Thymus (tissue), 11 donors: ENCODE data around the gene HLCS. TPM values are rescaled to one million over a fixed set of nuclear protein-coding genes. Genes with fewer than 3 reads are reported as not detected.

Experiments used
- DNase-seq, 9 donors: peaks; one replicate each; pipeline ENCODE4 v3.0.0-alpha.2; 2013; ENCODE audit warnings: low spot score in 9 of 9, low read depth in 6 of 9, missing footprints in 1 of 9
- H3K27ac ChIP-seq, 2 donors: one replicate each; pipeline ENCODE4 v1.5.1; 2013; ENCODE audit warnings: control low read depth in 1 of 2, low read depth in 1 of 2, low read length in 1 of 2, mild to moderate bottlenecking in 1 of 2, moderate library complexity in 1 of 2
- H3K27me3 ChIP-seq, 2 donors: one replicate each; pipeline ENCODE4 v1.5.1; 2013; ENCODE audit warnings: low read length in 1 of 2; ENCODE audit not compliant: control insufficient read depth in 2 of 2, insufficient read depth in 1 of 2
- H3K36me3 ChIP-seq, 2 donors: one replicate each; pipeline ENCODE4 v1.5.1; 2013; ENCODE audit warnings: low read length in 1 of 2, mild to moderate bottlenecking in 1 of 2, moderate library complexity in 1 of 2; ENCODE audit not compliant: control insufficient read depth in 2 of 2, insufficient read depth in 2 of 2
- H3K4me1 ChIP-seq, 2 donors: one replicate each; pipeline ENCODE4 v1.5.1; 2013; ENCODE audit warnings: low read length in 2 of 2; ENCODE audit not compliant: control insufficient read depth in 2 of 2, insufficient read depth in 2 of 2
- H3K4me3 ChIP-seq, 2 donors: one replicate each; pipeline ENCODE4 v1.5.1; 2013; ENCODE audit warnings: low read length in 2 of 2, control low read depth in 1 of 2, mild to moderate bottlenecking in 1 of 2
- H3K9me3 ChIP-seq, 2 donors: one replicate each; pipeline ENCODE4 v1.5.1; 2013; ENCODE audit warnings: low read length in 1 of 2, mild to moderate bottlenecking in 1 of 2; ENCODE audit not compliant: control insufficient read depth in 2 of 2, insufficient read depth in 1 of 2
- WGBS: extraction: QIAGEN DNeasy Blood & Tissue Kit; methylation state at CpG from one replicate; pipeline ENCODE4 v1.1.7; 2013; 5-methylcytosine and 5-hydroxymethylcytosine counted together
- polyA plus RNA-seq: library from polyadenylated mRNA; stranded (reverse); fragments of 200-250 nt; gene quantifications from one replicate; pipeline ENCODE4 v1.2.3, GENCODE V29; 2013
- total RNA-seq: library from RNA; stranded (reverse); fragments of 120-200 nt; gene quantifications from one replicate; pipeline ENCODE4 v1.2.4, GENCODE V29; 2013
- donor health status: healthy.

Gene HLCS
- total and polyA plus RNA-seq, 2 donors: 4.6 to 5.4 TPM

DNA sequence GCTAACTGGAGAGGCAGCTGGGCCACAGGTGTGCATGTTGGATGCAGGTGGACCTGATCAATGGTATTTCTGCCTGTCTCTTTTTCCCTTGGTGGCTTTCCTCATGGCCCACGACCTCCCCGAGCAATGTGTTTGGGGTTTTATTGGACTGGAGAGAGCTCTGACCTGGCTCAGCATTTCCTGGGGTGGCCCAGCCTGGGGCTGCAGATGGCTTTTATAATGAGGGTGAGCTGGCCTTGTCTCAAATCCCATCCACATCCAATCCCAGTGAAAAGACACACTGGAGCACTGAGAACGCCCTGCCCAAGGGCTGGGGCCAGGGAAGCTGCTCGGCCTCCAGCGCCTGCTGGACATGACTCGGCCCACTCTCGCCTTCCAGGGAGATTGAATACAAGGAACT, 223.5 kb downstream of the HLCS start:
- no peaks in the 10 kb centered on the region for H3K9me3 ChIP-seq
- H3K27me3 ChIP-seq: peaks cover 32 to 73% of the 10 kb centered on the region in 2 donors
- H3K4me1 ChIP-seq: peaks cover 2 to 4% of the 10 kb centered on the region in 2 donors
- 97% methylated on average over 7 of the region's 7 CpGs for WGBS
- no peaks in the 10 kb centered on the region for H3K36me3 ChIP-seq
- no peak overlapping the region for H3K27ac ChIP-seq
- DNase-seq: no peak
- H3K4me3 ChIP-seq: no peak overlapping the region

DNA sequence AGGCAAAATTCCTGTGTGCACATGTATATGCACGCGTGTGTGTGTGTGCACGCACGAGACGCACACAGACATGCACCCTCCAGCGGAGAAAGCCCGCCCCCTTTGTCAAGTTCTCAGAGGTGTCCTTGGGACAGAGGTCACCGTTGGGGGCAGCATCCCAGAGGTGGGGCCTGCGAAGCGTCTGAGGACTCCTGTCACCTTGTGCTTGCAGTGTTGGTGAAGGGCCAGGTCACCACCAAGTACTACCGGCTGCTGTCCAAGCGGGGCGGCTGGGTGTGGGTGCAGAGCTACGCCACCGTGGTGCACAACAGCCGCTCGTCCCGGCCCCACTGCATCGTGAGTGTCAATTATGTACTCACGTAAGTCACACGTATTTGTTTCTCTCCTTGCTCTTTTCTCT, 225.0 kb downstream of the HLCS start:
- H3K4me3 ChIP-seq: no peak overlapping the region
- peaks cover 17 to 67% of the 10 kb centered on the region in 2 donors for H3K27me3 ChIP-seq
- 96% methylated on average over 21 of the region's 21 CpGs for WGBS
- H3K4me1 ChIP-seq: no peaks in the 10 kb centered on the region
- DNase-seq: no peak
- H3K9me3 ChIP-seq: no peaks in the 10 kb centered on the region
- no peak overlapping the region for H3K27ac ChIP-seq
- H3K36me3 ChIP-seq: no peaks in the 10 kb centered on the region

DNA sequence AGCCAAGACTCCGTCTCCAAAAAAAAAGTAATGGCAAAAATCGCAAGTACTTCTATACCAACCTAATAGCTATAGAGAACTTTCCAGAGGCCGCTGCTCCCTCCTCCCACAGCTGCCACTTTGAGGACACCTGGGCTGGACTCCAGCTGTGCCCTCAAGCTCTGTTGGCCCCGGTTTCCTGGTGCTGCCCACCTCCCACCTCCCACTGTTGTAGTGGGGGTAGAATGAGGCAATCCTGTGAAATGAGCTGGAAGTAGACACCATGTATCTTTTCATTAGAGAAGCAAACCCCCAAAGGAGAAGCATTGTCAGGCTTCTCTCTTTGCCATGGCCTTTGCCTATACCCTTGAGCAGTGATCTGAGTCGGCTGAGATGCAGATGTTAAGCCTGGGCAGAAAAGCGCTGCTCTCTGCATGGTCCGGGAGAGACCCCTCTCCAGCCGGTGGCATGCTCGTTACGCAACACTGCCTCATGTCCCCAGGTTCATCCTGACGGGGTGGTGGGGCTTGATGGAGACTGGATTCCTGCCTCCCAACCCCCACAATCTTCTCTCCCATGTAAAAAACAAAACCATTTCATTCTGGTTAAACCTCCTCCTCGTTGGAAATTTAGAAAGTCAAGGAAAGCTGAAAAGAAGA, 227.9 kb downstream of the HLCS start:
- WGBS: 74% methylated on average over 12 of the region's 12 CpGs
- Histone ChIP-seq H3K4me3 (no peak overlapping the region), H3K9me3 (no peaks in the 10 kb centered on the region), H3K27me3 (peaks cover 2 to 59% of the 10 kb centered on the region in 2 donors), H3K27ac (no peak overlapping the region), H3K4me1 (no peaks in the 10 kb centered on the region), H3K36me3 (no peaks in the 10 kb centered on the region)
- DNase-seq: no peak

DNA sequence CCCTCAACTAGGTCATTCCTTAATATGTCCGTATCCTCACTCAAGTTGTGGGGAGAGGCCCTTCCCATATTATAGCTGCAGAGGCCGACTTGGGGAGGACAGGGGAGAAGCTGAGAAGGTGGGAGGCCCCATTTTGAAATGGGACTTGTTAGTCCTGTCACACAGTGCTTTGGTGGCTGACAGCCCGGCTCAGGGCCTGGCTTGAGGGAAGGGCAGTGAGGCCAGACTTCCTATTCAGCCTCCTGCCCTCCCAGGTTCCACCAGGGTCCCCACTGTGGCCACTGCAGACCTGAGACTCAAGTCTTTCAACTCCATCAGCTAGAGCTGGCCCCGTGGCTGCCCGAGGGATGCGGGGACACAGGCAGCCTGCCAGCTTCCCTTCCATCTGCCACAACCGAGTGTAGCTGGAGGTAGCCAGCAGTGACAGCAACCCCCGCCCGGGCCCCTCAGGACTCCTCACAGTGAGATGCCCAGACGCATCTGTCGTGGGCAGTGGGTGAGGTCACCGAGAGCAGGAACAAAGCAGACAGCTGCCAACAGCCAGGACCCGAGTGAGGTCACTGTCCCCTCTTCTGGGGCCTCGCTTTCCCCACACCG, 230.6 kb downstream of the HLCS start:
- H3K36me3 ChIP-seq: no peaks in the 10 kb centered on the region
- peaks cover 0 to 54% of the 10 kb centered on the region in 2 donors for H3K27me3 ChIP-seq
- no peak for DNase-seq
- no peak overlapping the region for H3K27ac ChIP-seq
- 89% methylated on average over 15 of the region's 15 CpGs for WGBS
- no peaks in the 10 kb centered on the region for H3K9me3 ChIP-seq
- H3K4me3 ChIP-seq: no peak overlapping the region
- H3K4me1 ChIP-seq: no peaks in the 10 kb centered on the region

DNA sequence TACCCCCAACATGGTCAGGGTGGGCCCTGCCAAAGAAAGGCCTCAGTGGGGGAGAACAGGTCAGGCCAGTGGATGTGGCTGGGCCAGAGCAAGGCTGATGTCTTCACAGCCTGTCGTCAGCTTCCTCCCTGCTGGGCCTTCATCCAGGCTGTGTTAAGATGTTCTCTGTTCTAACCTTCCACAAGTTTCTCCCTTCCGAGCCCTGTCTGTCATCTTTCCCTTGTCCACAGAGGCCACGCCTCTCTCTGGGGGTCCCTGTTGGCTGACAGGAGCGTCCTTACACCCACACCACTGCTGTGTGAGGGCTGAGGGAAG, 231.3 kb downstream of the HLCS start:
- peaks cover 0 to 55% of the 10 kb centered on the region in 2 donors for H3K27me3 ChIP-seq
- DNase-seq: no peak
- H3K27ac ChIP-seq: no peak overlapping the region
- no peaks in the 10 kb centered on the region for H3K36me3 ChIP-seq
- H3K4me3 ChIP-seq: no peak overlapping the region
- WGBS: 68% methylated on average over 4 of the region's 4 CpGs
- H3K9me3 ChIP-seq: no peaks in the 10 kb centered on the region
- no peaks in the 10 kb centered on the region for H3K4me1 ChIP-seq

DNA sequence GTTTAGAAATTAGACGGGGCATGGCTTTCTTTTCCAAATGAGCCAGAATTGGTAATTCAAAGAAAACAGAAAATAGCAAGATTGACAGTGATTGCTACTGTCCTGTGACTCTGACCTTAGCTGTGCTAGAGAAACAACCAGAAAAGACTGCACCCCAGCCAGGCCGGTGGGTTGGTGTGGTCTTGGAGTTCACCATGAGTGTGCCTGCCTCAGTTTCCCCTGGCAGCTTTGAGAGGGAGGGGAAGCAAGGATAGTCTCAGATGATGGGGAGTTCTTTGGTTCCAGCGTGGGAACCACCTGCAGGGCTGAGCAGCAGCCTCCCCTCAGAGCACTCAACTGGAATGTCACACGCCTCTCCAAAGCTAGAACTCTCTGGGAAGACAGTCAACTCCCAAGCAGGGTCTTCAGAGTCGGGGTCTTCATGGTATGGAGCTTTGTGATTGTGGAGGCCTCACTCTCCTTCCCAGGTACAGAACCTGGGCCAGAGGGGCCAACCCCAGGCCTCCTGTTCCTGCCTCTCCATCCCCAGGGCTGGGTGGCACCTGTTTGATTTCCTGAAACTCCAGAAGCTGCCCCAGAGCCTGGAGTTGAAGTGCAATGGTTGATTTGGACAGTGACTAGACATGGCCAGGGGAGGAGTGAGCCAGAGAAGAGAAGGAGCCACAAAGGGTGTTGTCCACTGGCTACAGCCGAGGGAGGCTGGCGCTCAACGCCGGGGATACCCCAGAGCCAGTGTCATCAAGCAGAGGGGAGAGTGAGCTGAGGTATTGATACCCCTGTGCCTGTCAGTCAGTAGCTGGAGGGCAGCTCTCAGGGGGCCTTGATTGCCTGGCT, 231.9 kb downstream of the HLCS start:
- 96% methylated on average over 9 of the region's 9 CpGs for WGBS
- DNase-seq: no peak
- no peak overlapping the region for H3K4me3 ChIP-seq

DNA sequence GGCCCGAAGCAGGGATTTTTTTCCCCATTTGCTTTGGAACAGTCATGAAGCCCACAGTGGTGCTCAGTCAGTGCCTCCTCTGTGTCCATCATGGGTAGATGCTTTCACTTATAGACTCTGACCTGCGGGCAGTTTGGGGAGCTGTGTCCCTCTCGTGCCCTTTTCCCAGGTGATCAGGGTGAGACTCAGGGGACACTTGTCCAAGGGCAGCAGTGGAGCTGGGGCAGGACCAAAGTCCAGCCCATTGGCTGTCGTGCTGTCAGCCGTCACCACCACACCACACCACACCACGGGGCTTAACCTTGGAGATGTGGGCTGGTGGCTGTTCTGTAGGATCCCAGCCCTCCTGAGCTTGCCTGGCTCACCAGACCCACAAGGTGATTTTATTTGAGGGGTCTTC, 232.6 kb downstream of the HLCS start:
- Histone ChIP-seq H3K27ac (no peak overlapping the region), H3K4me1 (no peaks in the 10 kb centered on the region), H3K4me3 (no peak overlapping the region), H3K27me3 (peaks cover 0 to 62% of the 10 kb centered on the region in 2 donors), H3K36me3 (no peaks in the 10 kb centered on the region), H3K9me3 (no peaks in the 10 kb centered on the region)
- DNase-seq: no peak
- WGBS: 93% methylated on average over 6 of the region's 6 CpGs

More for the DNA sequence above, 231.9 kb downstream of the HLCS start:
- no peaks in the 10 kb centered on the region for H3K9me3 ChIP-seq
- H3K27me3 ChIP-seq: peaks cover 0 to 58% of the 10 kb centered on the region in 2 donors
- no peak overlapping the region for H3K27ac ChIP-seq
- no peaks in the 10 kb centered on the region for H3K36me3 ChIP-seq
- H3K4me1 ChIP-seq: no peaks in the 10 kb centered on the region

DNA sequence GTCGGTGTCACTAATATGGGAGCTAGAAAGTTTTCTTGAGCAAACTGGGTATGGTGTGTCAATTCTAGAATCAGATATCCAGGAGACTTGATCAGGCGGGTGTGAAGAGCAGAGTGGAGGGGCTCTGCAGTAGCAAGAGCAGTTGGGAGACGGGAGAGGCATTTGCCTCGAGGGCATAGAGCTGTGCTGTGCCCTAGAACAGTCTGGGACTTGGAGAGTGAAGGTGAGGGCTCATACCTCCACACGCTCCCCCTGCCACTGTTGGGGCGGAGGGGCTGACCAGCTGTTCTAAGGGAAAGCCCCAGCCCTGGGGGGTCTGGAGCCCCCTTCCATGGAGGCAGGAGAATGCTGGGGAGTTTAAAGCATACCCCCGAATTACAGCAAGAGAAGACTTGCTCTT, 233.7 kb downstream of the HLCS start:
- Histone ChIP-seq H3K36me3 (no peaks in the 10 kb centered on the region), H3K27me3 (peaks cover 0 to 66% of the 10 kb centered on the region in 2 donors), H3K9me3 (no peaks in the 10 kb centered on the region), H3K4me3 (no peak overlapping the region), H3K4me1 (peaks cover 0 to 4% of the 10 kb centered on the region in 2 donors), H3K27ac (no peak overlapping the region)
- WGBS: 95% methylated on average over 7 of the region's 7 CpGs
- DNase-seq: no peak

DNA sequence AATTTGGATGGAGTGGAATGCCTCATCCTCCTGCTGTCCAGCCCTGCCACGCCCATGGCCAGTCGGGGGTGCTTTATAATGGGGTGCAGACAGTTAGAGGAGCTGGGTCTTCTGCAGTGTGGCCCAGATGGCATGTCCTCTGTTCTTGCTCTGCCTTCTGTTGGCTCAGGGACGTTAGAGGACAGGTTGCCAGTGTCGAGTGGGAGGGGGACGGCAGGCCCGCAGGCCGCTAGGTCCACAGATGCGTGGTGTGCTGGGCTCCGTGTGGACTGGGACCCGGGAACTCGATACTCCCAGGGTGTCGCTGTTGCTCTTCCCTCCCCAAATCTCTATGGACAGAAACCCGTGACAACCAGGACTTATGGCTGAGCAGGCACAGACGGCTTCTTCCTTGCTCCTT, 234.3 kb downstream of the HLCS start:
- DNase-seq: no peak
- WGBS: 84% methylated on average over 14 of the region's 14 CpGs

More for the DNA sequence above, 234.3 kb downstream of the HLCS start:
- H3K27ac ChIP-seq: no peak overlapping the region
- peaks cover 0 to 66% of the 10 kb centered on the region in 2 donors for H3K27me3 ChIP-seq
- no peak overlapping the region for H3K4me3 ChIP-seq
- H3K9me3 ChIP-seq: no peaks in the 10 kb centered on the region
- peaks cover 0 to 4% of the 10 kb centered on the region in 2 donors for H3K4me1 ChIP-seq
- H3K36me3 ChIP-seq: no peaks in the 10 kb centered on the region
